ENCODE measurements around the gene NRK.

The NRK gene

DNA sequence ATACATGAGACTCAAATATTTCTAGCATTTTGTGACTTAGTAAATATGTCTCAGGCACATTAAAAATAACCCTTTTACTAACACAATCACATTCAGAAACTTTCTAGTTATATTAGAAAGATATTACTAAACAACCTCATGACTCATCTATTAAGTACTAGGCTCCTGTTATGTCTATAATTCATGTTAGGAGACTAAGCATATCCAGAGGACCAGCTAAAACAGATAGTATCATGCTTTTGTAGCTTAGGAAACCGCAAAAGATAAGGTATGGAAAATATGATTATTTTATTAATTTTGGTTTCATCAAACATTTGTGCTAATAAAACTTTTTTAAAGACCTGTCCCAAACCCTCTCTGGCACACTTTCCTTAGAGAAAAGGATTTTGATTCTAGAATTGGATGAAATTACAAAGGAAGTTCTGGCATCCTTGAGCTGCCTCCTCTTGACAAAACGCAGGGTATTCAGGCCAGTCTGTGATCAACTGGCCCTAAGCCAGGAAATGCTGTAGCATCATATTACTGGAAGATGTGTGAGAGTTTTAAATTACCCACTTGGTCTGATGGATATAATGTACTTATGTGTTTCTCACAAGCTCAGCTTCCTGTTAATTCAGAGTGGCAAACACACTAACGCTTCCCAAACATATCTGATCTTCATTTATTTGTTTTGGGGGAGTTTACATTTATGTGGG, 60.4 kb downstream of the NRK start:
- POLR2A ChIA-PET = no interaction called here
- TF ChIP-seq, protein P1, sequence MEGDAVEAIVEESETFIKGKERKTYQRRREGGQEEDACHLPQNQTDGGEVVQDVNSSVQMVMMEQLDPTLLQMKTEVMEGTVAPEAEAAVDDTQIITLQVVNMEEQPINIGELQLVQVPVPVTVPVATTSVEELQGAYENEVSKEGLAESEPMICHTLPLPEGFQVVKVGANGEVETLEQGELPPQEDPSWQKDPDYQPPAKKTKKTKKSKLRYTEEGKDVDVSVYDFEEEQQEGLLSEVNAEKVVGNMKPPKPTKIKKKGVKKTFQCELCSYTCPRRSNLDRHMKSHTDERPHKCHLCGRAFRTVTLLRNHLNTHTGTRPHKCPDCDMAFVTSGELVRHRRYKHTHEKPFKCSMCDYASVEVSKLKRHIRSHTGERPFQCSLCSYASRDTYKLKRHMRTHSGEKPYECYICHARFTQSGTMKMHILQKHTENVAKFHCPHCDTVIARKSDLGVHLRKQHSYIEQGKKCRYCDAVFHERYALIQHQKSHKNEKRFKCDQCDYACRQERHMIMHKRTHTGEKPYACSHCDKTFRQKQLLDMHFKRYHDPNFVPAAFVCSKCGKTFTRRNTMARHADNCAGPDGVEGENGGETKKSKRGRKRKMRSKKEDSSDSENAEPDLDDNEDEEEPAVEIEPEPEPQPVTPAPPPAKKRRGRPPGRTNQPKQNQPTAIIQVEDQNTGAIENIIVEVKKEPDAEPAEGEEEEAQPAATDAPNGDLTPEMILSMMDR (IDR thresholded peaks at IDR 0.05; ENCODE audit: control extremely low read depth, extremely low read depth, low read depth, missing control alignments) = no peak
- CTCF ChIA-PET = no interaction called here
- no peak for DNase-seq (ENCODE audit: extremely low spot score)

DNA sequence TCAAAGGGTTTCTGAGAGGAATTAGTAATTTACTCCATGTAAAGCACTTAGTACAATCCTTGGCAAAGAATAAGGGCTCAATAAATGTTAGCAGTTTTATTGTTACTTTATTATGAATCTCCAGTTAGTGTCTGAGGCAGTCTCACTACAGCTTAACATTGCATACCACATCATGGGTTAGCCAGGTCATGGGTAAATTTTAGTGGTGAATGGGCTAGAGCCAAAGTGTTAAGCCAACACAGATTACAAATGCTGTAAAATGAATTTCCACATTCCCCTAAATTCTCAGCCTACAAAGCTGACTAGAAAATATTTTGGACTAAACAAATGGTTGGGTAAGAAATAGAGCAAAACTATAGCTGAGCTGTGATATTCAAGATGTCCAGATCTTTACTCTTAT, 72.4 kb downstream of the NRK start:
- ChIA-PET POLR2A (no interaction called here), CTCF (no interaction called here)
- TF ChIP-seq, protein P1 (IDR thresholded peaks at IDR 0.05; ENCODE audit: control extremely low read depth, extremely low read depth, low read depth, missing control alignments) = no peak
- DNase-seq (ENCODE audit: extremely low spot score) = no peak

DNA sequence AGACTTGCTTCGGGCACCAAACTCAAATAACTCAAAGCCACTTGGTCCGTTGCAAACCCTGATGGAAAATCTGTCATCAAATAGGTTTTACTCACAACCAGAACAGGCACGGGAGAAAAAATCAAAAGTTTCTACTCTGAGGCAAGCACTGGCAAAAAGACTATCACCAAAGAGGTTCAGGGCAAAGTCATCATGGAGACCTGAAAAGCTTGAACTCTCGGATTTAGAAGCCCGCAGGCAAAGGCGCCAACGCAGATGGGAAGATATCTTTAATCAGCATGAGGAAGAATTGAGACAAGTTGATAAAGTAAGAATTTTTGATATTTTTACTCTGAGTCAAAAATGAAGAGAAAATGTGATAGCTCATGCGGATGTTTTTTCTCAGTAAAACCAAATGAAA, 87.2 kb downstream of the NRK start:
- ChIA-PET POLR2A (no interaction called here), CTCF (no interaction called here)
- DNase-seq (ENCODE audit: extremely low spot score) = no peak
- TF ChIP-seq, protein P1 (IDR thresholded peaks at IDR 0.05; ENCODE audit: control extremely low read depth, extremely low read depth, low read depth, missing control alignments) = no peak

DNA sequence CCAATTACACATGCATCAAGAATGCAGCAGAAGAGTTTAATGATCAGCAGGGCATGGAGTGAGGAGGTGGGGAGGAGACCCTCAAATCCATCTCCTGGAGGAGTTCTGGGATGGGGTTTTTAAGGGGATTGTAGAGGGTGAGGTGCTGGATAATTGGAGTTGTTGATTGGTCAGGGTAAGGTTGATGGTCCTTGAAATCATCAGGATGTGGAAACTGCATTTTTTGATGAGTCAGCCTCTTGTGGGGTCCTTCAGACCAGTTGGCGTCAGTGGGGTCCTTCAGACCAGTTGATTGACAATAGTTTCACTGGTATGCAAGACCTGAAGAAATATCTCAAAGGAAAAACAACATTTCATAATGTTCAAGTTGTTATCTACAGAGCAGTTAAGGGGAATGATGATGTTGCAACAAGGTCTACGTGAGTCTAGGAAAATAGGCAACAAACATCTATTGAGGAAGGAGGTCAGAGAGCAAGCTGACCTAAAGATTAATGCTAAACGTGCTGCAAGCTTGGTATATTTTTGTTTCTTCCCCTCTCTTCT, 88.3 kb downstream of the NRK start:
- no peak for DNase-seq (ENCODE audit: extremely low spot score)
- TF ChIP-seq, protein P1 (IDR thresholded peaks at IDR 0.05; ENCODE audit: control extremely low read depth, extremely low read depth, low read depth, missing control alignments) = no peak
- CTCF ChIA-PET = no interaction called here
- POLR2A ChIA-PET = no interaction called here

DNA sequence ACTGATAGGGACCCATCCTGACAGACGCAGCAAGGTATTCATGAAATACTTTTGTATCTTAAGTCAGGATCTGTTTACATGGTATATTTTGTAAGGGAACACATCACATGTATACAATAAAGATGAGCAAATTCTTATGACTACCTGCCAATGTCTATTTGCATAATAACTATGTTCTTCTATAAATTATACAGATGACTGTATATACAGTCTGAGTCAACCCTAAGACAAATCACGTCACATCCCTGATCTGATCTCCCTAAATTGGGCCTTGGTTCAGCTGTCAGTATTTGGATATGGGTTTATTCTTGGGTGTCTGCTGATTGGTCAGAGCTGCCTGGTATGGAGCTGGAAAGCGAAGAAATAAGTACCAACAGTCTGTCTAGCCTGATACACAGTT, 122.9 kb downstream of the NRK start:
- no peak for DNase-seq (ENCODE audit: extremely low spot score)
- ChIA-PET POLR2A (no interaction called here), CTCF (no interaction called here)
- TF ChIP-seq, protein P1 (IDR thresholded peaks at IDR 0.05; ENCODE audit: control extremely low read depth, extremely low read depth, low read depth, missing control alignments) = no peak

DNA sequence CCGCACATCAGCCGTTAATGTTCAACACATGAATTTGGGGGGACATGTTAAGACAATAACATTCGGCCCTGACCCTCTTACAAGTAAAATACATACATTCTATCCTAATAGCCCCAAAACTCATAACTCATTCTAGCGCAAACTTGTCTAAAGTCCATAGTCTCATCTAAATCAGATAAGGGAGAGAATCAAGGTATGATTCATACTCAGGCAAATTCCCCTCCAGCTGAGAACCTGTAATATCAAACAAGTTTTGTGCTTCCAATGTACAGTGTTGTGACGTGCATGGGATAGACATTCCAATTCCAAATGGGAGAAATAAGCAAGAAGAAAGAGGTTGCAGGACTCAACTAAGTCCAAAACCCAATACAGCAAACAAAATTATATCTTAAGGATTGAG, 147.1 kb downstream of the NRK start:
- DNase-seq (ENCODE audit: extremely low spot score) = no peak
- POLR2A ChIA-PET = no interaction called here
- CTCF ChIA-PET = no interaction called here
- TF ChIP-seq, protein P1 (IDR thresholded peaks at IDR 0.05; ENCODE audit: control extremely low read depth, extremely low read depth, low read depth, missing control alignments) = no peak

Data from GM10248 (cell line).